Activated CD8-positive, alpha-beta memory T cell treated with anti-CD3 and anti-CD28 coated beads, Interleukin-2, amount 50 U/mL, for 24 hours (primary cell): ENCODE data around the gene IFNA14.
"Not testable (repeated sequence)": the region's sequence is repeated elsewhere in the genome, so short reads cannot be mapped to it uniquely, and the experiment has no call there.

Experiments
- DNase-seq: peaks from one replicate; pipeline ENCODE4 v3.0.0-alpha.2; 2020; ENCODE audit errors: extremely low read depth

IFNA14 gene

DNA sequence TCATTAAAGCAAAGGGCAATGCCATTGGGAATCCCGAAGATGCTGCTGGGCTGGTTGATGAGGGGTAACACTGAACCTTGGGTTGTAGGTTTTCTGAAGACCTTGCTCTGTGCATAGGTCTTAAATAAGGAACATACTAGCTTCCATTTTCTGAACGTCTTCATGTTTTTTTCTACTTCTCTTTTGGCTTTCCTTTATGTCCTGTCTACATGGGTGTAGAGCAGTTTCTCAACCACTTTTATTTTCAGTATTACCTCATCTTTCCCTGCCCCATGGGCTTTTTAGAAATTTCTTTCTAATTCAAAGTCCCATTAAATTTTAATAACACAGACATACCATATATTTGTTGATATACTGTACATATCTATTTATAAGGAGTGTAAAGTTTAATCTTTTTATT lies at the start of gene IFNA14:
IFNA14 (minus strand) TSS at position 95 of the 400 bp plus-strand sequence; CDS start at position 25, 70 bp downstream.
- no peak for DNase-seq

DNA sequence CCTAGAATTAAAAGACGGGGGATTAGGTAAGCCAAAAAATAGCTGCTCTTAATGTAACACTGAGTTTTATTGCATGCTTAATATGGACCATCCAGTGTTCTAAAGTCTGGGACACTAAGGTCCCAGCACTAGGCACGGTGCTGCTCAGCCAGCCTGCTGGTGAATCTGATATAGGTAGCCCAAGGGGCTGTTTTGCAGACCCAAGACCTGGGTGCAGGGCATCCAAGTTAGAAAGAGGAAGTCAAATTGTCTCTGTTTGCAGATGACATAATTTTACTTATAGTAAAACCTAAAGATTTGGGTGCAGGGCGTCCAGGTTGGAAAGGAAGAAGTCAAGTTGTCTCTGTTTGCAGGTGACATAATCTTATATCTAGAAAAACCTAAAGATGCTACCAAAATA lies 47.5 kb upstream of the IFNA14 start:
- DNase-seq = no peak

DNA sequence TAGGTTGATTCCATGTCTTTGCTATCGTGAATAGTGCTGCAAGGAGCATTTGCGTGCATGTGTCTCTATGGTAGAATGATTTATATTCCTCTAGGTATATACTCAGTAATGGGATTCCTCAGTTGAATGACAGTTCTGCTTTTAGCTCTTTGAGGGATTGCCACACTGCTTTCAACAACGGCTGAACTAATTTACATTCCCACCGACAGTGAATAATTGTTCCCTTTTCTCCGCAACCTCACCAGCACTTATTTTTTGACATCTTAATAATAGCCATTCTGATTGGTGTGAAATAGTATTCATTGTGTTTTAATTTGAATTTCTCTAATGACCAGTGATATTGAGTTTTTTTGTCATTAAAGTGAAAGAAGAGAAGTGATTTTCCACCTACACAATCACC lies 46.9 kb upstream of the IFNA14 start:
- DNase-seq = no peak

DNA sequence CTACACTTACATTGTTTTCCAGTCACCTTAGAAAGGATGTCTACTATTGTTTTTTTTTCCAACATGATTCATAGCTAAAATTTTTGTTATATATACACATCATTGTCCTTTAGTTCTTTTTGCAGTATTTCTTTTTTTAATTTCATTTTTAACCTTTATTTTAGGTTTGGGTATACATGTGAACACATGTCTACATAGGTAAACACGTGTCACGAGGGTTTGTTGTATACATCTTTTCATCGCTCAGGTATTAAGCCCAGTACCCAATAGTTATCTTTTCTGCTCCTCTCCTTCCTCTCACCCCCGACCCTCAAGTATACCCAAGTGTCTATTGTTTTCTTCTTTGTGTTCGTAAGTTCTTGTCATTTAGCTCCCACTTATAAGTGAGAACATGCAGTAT lies 46.3 kb upstream of the IFNA14 start:
- DNase-seq = no peak

DNA sequence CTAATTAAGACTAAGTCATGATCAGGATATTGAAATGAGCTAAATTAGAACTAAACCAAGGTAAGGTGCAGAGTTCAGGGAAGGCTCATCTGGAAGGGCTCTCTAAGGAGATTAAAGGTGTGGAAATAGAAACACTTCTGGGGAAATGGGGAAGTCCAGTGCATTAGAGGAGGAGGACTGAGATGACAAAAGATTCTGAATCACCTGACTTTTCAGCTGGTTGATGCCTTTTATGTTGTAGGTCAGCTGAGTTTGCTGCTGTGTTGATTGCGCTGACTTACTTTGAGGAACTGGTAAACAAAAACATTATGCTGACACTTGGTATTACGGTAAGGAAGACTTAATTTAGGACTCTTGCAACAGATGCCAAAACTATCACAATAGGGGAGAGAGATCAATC lies 41.5 kb upstream of the IFNA14 start:
- no peak for DNase-seq

DNA sequence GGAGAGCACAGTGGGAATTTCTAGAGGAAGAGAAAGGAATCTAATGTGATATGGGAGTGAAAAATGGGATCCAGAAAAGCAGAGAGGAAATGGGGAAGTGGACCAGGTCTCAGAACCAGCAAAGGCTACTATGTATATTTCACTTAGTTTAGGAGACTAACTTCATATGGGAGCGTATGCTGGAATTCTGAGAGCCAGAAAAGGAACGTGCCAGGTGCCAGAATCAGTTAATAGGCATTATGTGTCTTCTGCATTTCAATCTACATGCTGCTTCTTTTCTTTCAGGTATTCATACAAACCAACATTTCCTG lies 28.5 kb upstream of the IFNA14 start:
- no peak for DNase-seq

DNA sequence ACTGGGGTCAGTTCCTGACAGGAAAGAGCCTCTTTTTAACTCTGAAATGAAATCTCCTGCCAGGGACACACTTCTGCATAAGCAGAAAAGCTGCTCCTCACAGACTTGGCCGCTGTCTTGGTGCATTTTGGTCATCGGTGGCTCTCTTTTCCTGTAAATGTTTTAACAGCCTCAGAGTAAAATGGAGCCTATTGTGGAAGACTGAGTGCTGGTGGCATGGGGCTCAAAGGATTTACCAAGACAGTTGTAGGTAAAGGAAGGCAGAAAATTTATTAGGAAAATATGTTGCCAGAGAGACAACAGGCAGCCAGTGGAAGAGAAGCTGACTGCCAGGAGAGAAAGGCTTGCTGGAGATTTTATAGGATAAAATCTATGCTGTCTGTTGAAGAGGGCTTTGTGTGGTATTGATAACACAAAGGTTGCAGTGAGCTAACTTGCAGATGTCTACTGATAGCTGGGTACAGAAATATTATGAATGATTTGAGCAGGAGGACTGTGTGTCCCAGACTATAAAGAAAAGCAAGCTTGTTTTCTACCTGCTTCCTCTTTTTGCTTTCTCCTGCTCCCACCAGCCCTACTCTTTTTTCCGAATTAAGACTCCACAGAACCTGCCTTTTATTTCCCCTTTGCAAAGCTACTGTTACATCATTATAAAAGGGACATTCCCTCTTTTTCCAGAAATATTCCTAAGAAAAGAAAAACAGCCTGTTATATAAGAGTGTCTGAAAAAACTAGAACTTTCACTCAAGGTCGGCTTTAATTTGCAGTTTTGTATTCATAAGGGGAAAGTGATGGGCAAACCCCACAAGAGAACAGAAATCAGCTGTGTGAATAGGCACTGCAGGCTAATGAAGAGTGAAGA lies 27.9 kb upstream of the IFNA14 start:
- no peak for DNase-seq

DNA sequence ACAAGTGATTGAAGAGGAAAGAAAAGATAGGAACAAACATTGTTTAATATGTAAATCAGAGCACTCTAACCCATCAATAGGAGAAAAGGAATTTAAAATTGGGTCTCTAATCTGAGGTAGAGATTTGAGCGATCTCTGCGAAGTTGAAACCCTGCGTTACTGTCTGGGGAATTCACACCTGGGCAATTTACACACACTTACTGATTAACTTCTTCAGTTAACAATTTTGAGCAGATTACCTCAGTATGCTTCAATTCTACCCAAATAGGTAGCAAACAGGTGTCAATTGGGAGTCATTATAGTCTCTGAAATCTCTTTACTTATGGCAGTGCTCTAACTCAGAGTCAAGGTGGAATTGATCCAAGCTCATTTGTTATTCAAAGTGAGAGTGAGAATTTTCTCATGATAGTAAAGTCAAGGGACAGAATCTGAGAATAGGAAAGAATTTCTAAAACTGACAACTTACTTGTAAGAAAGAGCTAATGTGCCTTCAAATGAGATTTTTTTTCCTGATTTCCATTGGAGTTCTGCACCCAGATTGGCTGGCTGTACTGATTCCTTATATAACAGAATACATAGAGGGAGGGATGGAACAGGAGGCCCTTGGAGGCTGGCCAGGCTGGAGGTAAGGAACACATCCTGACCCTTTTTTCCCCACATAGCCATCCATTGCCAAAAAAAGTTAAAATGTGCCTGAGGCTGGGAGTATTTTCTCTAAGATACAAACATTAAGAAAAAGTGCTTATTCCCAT lies 27.1 kb upstream of the IFNA14 start:
- no peak for DNase-seq

DNA sequence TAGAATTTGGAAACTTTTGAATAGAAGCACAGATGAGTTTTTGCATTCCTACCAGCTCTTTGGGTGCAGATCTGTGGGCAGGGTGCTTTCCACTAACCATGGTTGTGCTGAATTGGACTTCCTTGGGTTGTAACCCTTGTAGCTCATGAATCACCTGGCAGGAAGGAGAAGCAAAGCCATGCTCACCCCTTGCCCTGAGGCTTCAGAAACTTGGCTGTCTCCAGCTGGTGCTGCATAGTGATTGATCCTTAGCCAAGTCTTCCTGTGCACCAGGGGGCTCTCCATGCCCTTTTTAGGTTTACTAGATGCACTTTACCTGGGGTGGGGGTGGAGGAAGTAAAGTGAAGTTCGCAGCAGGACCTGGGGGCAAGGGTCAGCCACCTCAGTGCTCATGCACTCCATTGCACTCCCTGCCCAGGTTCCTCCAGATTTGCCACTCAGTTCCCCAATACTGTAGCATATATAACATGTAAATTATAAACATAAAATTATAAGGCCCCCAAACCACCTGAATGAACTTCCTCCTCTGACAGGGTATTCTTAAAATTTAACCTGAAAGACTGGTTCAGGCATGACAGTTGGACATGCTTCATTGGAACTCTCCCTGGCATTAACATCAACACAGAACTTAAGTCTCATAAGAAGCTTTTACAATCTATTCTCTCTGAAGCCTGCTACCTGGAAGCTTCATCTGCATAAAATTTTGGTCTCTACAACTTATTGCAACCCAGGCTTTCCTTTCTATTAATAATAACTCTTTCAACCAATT lies 25.8 kb upstream of the IFNA14 start:
- DNase-seq = no peak

DNA sequence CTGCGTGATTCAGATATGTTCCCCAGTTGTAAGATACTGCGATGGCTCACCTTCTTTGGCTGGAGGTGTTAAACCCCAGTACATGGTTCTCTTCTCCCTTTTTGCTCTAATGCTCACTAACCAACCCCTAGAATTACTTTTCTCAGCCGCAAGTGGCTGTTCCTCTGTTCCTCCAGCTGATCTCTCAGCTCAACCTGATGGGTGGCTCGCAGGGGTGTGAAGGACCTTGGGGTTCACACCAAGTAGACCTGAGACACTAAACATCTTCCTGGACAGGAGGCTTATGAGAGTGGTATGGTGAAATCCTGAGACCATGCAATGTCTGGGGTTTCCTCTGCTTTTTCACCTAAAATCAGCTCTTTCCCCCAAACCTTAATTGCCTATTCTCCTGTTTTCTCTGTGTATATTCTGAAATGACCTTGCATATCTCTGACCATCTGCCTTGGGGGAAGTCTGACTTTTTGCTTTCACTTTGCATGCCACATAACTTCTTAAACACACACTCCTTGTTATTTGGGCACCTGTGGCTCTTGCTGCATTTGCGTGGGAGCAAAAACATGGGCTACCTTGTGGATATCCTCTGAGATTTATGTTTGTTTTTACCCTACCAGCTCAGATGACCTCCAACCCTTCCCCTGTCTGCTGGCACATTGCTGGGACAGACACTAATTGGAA lies 15.9 kb upstream of the IFNA14 start:
- no peak for DNase-seq

DNA sequence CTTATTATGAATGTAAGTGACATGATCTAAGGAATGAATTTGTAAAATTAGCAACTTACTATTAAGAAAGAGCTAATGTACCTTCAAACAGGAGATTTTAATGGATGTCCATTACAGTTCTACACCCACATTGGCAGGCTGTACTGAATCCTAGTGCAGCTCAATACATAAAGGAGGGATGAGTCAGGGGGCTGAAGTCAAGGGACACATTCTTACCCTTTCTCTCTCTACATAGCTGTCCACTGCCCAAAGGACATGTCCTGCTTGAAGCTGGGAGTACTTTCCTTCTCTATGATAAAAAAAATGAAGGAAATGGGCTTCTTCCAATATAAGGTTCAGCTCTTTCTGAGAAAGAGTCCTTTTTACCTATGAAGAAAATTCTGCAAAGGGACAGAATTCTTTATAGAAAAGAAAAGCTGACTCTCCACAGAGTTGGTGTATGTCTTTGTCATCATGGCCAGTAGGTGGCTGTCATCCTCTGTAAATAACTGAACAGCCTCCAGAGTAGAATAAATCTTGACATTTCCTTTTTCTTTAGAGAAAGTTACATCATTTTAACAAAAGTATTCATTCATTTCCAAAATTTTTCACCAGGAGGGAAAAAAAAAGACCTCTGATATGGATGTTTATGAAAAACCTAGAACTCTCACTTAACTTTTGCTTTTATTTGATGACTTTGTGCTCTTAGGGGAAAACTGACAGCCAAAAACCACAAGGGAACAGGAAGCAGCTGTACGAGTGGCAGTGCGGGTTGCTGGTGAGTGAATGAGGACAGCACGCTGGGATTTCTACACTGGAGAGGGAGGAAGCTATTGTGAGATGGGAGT lies 13.1 kb upstream of the IFNA14 start:
- no peak for DNase-seq

DNA sequence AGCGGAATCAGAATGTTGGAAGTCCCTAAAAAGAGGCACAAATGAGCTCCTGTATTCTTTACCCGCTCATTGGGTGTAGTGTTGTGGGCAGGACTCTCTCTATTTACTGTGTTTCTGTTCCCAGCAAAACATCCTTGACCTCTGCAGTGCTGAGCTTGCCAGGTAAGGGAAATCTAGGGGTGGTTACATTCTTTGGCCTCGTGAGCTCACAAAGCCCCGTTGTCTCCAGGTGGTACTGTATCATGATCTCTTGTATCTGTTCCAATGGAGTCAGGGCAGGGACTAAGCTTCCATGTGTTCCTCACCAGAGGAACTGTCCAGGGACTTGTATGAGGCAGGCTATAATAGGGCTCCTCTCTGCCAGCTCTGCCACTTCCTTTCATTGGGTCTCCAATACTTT lies 11.8 kb upstream of the IFNA14 start:
- DNase-seq = no peak

DNA sequence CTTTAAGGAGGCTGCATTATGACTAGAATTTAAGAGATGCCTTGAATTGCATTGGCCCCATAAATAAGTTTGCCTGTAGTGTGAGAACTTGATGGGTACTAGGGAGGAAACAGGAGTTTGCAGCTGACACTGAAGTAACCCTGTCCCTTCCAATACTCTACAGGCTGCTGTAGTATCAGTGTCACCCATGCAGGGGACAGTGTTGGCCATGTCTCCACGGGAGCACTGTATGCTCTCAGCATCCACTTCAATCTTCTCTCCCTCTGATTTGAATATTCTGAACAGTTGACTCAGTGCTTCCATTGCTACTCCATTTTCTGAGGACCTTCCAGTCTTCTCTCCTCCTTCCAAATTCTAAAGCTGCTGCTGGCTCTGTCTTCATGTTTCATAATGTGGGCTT lies 11.4 kb upstream of the IFNA14 start:
- DNase-seq = no peak

DNA sequence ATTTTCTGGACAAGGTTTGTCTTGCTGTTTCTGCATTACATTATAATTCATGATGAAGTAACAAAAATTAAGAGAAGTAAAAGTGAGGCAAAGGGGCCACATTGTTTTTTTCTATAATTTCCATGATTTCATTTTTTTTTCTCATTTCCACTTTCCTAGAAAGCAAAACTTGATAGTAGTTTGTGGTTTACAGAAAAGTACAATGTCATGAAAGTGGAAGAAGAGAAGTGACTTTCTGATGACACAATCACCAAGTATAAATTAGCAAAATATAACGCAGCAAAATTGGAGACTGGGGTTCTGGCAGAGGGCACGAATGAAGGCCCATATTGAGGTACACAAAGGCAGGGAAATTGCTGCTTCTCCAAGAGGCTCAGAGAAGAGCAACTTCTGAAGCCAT lies 5.0 kb upstream of the IFNA14 start:
- DNase-seq = no peak

DNA sequence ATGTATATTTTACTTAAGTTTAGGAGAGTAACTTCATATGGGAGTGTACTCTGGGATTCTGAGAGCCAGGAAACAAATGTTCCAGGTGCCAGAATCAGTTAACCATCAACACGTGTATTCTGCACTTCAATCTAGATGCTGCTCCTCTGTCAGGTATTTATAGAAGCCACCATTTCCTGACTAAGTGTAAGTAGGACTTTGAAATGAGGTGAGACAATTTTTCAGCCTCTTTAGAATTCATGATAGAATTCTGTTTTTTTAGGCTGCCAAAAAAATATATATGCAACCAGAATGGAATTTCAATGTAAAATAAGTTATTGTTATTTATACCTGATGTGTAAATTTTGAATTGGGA lies 3.5 kb downstream of the IFNA14 start:
- not testable (repeated sequence) for DNase-seq

DNA sequence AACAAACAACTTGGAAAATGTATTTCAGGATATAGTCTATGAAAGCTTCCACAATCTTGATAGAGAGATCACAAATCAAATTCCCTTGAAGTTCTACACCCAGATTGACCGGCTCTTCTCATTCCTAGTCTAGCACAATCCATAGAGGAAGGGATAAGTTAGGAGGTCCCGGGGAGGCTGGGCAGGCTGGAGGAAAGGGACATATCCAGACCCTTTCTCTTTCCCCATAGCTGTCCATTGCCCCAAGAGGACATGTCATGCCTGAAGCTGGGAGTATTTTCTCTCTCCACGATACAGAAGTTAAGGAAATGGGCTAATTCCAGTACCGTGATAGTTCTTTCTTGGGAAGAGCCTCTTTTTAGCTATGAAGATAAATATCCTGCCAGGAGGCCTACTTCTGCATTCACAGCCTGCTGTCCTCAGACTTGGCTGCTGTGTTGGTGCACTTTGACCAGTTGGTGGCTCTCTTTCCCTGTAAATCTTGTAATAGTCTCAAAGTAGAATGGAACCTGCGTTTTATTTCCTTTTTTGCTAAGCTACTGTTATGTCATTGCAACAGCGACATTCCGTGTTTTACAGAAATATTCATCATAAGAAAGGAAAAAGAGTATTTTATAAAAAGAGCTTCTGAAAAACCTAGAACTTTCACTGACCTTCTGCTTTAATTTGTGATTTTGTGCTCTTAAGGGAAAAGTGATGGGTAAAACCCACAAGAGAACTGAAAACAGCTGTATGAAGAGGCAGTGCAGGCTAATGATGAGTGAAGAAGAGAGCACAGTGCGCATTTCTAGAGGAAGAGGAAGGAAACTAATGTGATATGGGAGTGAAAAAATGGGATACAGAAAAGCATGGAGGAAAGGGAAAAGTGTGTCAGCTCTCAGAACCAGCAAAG lies 4.1 kb downstream of the IFNA14 start:
- DNase-seq = not testable (repeated sequence)

DNA sequence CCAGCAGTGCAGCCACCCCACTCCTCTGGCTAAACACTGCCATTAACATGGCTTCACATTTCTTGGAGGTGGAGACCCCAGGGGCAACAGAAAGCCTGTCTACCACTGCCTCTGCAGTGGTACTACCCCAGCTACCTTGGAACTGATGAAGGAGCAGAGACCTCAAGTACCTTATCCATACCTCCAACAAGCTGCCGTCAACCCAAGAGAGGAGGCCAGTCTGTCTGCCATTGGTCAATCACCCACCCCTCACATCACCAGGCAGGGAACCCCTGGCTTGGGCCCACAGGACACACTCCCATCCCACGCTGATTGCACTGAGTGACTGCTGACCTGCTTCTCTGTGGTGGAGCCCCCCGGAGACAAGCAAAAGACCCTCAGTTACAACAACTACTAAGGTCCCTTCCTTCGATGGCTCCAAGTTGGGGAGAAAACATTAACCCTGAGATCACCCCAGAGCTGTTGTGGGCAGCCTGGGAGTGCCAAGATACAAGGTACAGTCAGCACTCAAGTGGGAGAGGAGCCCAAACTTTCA lies 5.6 kb downstream of the IFNA14 start:
- no peak for DNase-seq

DNA sequence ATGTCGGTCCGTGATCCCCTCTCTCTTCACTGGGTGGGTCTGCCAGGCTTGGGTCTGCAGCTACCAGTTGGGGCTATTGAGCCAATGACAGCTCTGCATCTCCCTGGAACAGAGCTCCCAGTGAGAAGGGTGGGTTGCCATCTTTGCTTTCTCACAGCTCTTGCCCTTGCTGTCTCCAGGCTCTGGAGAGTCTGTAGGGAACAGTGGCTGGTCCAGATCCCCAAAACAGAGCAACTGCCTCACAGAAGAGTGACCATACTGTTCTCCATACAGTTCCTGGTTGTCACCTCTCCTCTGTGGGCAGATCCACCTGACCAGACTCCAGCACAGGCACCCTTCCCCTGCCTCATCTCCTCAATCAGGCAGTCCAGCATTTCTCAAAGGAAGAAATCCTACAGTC lies 6.5 kb downstream of the IFNA14 start:
- DNase-seq = no peak

DNA sequence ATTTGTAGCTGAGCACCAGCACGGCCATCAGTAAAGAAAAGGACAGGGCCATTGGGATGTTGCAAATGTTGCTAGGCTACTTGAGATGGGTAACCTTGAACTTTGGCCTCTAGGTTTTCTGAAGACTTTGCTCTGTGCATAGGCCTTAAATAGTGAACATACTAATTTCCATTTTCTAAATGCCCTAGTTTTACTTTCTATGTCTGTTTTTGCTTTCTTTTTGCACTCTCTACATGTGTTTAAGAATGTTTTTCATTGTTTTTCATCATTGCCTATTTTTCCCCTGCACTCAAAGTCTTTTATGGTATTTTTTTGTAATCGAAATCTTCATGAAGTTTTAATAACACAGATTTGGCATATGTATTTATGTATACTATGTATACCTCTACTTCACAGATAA lies 11.7 kb downstream of the IFNA14 start, which contains the start of gene IFNA17:
IFNA17 (minus strand) TSS at position 101 of the 400 bp plus-strand sequence; CDS start at position 52, 49 bp downstream.
- no peak for DNase-seq

DNA sequence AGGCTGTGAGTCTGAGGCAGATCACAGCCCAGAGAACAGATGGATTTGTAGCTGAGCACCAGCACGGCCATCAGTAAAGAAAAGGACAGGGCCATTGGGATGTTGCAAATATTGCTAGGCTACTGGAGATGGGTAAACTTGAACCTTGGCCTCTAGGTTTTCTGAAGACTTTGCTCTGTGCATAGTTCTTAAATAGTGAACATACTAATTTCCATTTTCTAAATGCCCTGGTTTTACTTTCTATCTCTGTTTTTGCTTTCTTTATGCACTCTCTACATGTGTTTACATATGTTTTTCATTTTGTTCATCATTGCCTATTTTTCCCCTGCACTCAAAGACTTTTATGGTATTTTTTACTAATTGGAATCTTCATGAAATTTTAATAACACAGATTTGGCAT lies 22.6 kb downstream of the IFNA14 start, which contains the start of gene IFNA16:
IFNA16 (minus strand) TSS at position 101 of the 400 bp plus-strand sequence; CDS start at position 95, 6 bp downstream.
- not testable (repeated sequence) for DNase-seq
